ENCODE measurements around the gene MACC1.
"Not testable (repeated sequence)": the region's sequence is repeated elsewhere in the genome, so short reads cannot be mapped to it uniquely, and the experiment has no call there.

MACC1 gene

DNA sequence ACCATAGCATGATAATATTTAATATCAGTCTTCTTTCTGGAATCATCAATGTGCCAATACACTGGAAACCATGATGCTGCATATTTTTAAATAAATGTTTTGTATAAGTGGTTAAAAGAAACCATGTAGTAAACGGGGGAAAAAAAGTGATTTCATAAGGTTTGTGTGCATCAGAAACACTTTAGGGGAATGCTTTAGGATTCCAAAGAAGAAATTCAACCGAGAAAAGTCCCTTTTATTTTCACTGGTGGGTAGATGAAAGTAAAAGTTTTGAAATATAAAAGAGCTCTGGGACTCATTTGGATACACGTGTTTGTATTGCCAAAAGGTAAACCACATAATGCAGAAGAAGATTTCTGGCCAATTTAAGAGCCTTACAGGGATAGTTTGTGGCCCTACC lies 11.9 kb upstream of the MACC1 start:
- no peak for DNase-seq (ENCODE audit: low spot score)

DNA sequence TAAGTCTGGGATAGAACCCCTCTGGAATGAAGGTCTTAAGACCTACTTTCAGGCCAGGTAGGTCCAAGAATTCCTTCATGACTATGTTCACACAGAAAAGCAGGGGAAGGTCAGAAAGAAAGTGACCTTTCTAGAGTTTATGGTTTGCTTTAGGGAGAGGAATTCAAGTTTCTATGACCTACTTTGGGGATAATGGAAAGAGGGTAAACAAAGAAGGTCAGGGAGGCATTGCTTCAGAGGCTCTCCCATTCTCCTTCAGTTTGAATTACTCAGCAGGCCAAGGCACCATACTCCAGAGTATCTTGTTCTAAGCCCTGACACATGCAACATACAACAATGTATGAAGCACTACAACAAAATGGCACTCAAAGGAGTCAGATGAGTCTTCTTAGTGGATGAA lies 11.5 kb upstream of the MACC1 start:
- no peak for DNase-seq (ENCODE audit: low spot score)

- DNase-seq (ENCODE audit: low spot score): no peak
Observed at GRCh38 chr7:20227291-20227795, 10.2 kb upstream of the MACC1 start.

- no peak for DNase-seq (ENCODE audit: low spot score)
Observed at GRCh38 chr7:20226860-20227259, 9.7 kb upstream of the MACC1 start.

GRCh38 chr7:20225384-20225783 lies 8.2 kb upstream of the MACC1 start:
- no peak for DNase-seq (ENCODE audit: low spot score)

GRCh38 chr7:20224025-20224424 lies 6.8 kb upstream of the MACC1 start:
- DNase-seq (ENCODE audit: low spot score): no peak

DNA sequence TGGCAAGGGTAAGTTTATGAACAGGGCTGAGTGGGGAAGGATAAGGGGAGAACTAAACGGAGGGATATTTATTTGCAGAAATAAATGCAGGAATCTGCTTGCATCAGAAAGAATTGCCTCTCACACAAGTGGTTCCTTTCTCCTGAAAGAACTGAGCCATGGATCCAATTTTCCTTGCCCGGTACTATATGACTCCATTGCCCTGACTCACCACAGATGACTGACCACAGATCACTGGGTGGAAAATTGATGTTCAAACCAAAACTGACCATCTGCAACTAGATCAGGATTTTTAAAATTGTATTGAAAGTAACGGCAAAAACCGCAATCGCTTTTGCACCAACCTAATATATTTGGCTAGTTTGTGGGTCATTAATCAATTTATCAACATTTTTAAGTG lies 6.2 kb upstream of the MACC1 start:
- DNase-seq (ENCODE audit: low spot score): no peak

- no peak for DNase-seq (ENCODE audit: low spot score)
Observed at GRCh38 chr7:20222219-20222828, 5.1 kb upstream of the MACC1 start.

GRCh38 chr7:20220921-20221547 lies 3.9 kb upstream of the MACC1 start:
- DNase-seq (ENCODE audit: low spot score): no peak

DNA sequence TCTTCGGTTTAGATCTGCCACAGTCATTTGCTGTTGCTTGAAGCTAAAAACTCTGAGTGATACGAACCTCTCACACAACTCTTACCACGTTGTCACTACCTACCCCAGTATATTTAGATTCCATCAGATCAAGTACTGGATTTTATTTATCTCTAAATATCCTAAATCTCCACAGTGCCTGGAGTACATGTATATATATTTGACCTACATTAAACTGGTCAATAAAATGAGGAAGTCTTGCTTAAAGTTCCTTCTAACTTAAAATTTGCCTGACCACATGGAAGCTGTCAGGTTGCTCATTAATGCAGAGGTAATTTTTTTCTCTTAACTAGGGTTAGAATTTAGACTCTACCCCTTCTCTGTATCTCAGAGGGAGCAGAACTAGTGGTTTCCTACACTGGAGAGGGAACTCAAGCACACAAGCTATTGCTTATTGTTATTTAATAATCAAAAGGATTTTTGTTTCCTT lies 3.1 kb upstream of the MACC1 start:
- no peak for DNase-seq (ENCODE audit: low spot score)

GRCh38 chr7:20219446-20220292 lies 2.5 kb upstream of the MACC1 start:
- DNase-seq (ENCODE audit: low spot score): no peak

- no peak for DNase-seq (ENCODE audit: low spot score)
Observed at GRCh38 chr7:20219062-20219445, 1.9 kb upstream of the MACC1 start.

DNA sequence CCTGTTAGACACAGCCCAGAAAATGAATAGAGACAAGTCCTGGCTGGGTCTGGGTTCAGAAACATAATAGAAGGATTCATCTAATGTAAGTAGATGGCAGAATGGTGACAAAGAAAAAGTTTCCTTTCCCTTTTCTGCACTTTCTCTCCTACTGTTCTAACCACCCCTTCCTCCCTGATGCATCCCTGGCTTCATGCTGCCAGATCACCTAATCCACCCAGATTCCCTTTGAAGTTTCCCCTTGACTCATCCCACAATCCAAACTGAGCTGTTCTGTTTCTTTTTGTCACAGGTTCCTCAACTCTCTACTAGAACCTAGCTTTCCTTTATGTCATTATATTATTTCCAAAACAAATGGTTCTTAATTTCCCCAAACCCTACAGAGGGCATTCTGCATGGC lies 1.1 kb upstream of the MACC1 start:
- no peak for DNase-seq (ENCODE audit: low spot score)

- DNase-seq (ENCODE audit: low spot score): no peak
Observed at GRCh38 chr7:20216406-20217036, 663 bp downstream of the MACC1 start.

- no peak for DNase-seq (ENCODE audit: low spot score)
Observed at GRCh38 chr7:20214921-20215669, 2.1 kb downstream of the MACC1 start.

DNA sequence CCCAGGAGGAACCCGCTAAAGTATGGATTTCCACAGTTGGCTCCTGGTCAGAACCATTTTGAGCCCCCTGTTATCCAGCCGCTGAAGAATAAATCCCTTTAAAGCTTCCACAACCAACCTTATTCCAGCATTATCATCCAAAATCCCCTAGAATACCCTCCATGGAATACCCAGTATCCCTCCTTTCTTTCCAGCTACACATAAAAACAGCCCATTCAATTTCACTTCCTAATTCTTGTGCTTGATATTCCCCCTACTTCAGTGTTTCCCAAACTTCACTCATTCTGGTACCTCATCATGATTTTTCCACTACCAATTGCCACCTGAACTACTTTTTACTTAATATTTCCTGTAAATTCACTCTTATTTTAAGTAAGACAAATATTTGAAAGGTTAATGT lies 3.1 kb downstream of the MACC1 start:
- no peak for DNase-seq (ENCODE audit: low spot score)

DNA sequence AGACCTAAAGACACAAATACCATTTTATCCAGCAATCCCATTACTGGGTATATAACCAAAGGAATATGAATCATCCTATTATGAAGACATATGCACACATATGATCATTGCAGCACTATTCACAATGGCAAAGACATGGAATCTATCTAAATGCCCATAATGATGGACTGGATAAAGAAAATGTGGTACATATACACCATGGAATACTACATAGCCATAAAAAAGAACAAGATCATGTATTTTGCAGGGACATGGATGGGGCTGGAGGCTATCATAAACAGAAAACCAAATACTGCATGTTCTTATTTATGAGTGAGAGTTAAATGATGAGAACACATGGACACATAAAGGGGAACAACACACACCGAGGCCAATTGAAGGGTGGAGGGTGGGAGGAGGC lies 3.8 kb downstream of the MACC1 start:
- no peak for DNase-seq (ENCODE audit: low spot score)

- no peak for DNase-seq (ENCODE audit: low spot score)
Observed at GRCh38 chr7:20211376-20211775, 5.8 kb downstream of the MACC1 start.

DNA sequence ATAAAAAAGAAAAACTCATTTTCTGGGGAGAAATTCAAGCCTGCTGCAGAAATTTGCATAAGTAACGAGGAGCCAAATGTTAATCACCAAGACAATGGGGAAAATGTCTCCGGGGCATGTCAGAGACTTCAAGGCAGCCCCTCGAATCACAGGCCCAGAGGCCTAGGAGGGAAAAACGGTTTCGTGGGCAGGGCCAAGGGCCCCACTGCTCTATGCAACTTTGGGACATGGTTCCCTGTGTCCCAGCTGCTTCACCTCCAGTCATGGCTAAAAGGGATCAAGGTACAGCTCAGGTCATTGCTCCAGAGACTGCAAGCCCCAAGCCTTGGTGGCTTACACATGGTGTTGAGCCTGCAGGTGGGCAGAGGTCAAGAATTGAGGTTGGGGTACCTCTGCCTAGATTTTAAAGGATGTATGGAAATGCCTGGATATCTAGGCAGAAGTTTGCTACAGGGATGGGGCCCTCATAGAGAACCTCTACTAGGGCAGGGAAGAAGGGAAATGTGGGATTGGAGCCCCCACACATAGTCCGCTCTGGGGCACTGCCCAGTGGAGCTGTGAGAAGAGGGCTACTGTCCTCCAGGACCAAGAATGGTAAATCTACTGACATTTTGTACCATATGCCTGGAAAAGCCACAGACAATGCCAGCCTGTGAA lies 8.4 kb downstream of the MACC1 start:
- no peak for DNase-seq (ENCODE audit: low spot score)

- DNase-seq (ENCODE audit: low spot score): not testable (repeated sequence)
Observed at GRCh38 chr7:20207811-20208210, 9.4 kb downstream of the MACC1 start.

Data from cerebellar cortex (tissue), 1 donor.